ENCODE data around the gene CEP95. TPM values are rescaled to one million over a fixed set of nuclear protein-coding genes. Genes with fewer than 3 reads are reported as not detected.

Gene CEP95
- total and polyA plus RNA-seq, 10 of the 15 experiments (the other 5 are each of a cell fraction or from before 2014, with no cell fraction given), result 17.7 to 54.9 (median 29.6) TPM

GRCh38 chr17:64572682-64573154 is 65.9 kb downstream of the CEP95 start:
- Histone ChIP-seq H3K4me3 (no peak overlapping the region), H3K79me2 (ENCODE audit: control insufficient read depth, insufficient read depth, low read length) (no peaks in the 10 kb centered on the region), H3K9me3 (replicated peaks; ENCODE audit: control insufficient read depth, insufficient read depth, low read length) (no peaks in the 10 kb centered on the region; the same call in 2 of the 3 replicates), H3K27ac (ENCODE audit: control insufficient read depth, insufficient read depth) (no peak overlapping the region), H3K36me3 (ENCODE audit: control insufficient read depth in 2 of 2, insufficient read depth in 2 of 2, low read length in 1 of 2) (peaks cover 0 to 6% of the 10 kb centered on the region in 2 experiments; a peak in 2 of 4 replicates), H3K27me3 (replicated peaks in 1 of 2; ENCODE audit: control insufficient read depth in 2 of 2, insufficient read depth in 2 of 2, low read length in 1 of 2) (no peaks in the 10 kb centered on the region), H3K4me2 (ENCODE audit: control insufficient read depth, insufficient read depth) (no peak overlapping the region), H3K9ac (ENCODE audit: control insufficient read depth, insufficient read depth, low read length) (no peak overlapping the region), H3K4me1 (ENCODE audit: control insufficient read depth, insufficient read depth, low read length) (no peaks in the 10 kb centered on the region), H4K20me1 (ENCODE audit: control insufficient read depth, insufficient read depth) (no peaks in the 10 kb centered on the region), H2AFZ (ENCODE audit: control insufficient read depth, low read depth, low read length) (no peak overlapping the region)
- 59% methylated on average over 3 of the region's 3 CpGs for whole genome bisulfite sequencing (ENCODE audit: insufficient coverage, insufficient replicate concordance, low lambda C conversion rate, missing lambda C conversion rate)
- peak; percentile 38; the same call in 2 of the 3 replicates for ATAC-seq
- TF ChIP-seq CREB1 (IDR thresholded peaks at IDR 0.05; ENCODE audit: low read depth) (peak; percentile 64; the same call in 1 of the 2 replicates), TARDBP (IDR thresholded peaks at IDR 0.05; ENCODE audit: borderline replicate concordance) (no peak), TCF3 (IDR thresholded peaks at IDR 0.05; ENCODE audit: borderline replicate concordance, insufficient read depth, low read depth, low read length) (no peak), CHD4 (IDR thresholded peaks at IDR 0.05) (no peak), CREM (IDR thresholded peaks at IDR 0.05; ENCODE audit: low read depth) (0 out of 2 replicates have a peak, but pooled peaks have one; percentile 34)
- no peak for FAIRE-seq
- ChIA-PET CTCF (no interaction called here), RAD21 (ENCODE audit: unreplicated experiment) (interaction anchor here (1.0 to 1.4 kb wide), 2 partner anchors 154 to 229 kb away, joined by 3 read pairs; no protein-coding TSS in a partner anchor), SMC1A (ENCODE audit: uncharacterized antibody, unreplicated experiment) (interaction anchor here (1.3 kb wide), 1 partner anchor 26 kb away, joined by 4 read pairs; no protein-coding TSS in a partner anchor), POLR2A (interaction anchor here (0.5 kb wide), 1 partner anchor 14 kb away, joined by 6 read pairs; no protein-coding TSS in a partner anchor)
- BruUV-seq (replicated peaks), result no TSS peak
- intact Hi-C loops (cut with micrococcal nuclease; ENCODE audit: unreplicated experiment), result no loop called here
- in situ Hi-C loops (cut with MboI), result no loop called here
- DNase-seq (ENCODE audit: low read depth, low spot score), result no peak

GRCh38 chr17:64573214-64573613 is 66.4 kb downstream of the CEP95 start:
- RAD21 ChIA-PET (ENCODE audit: unreplicated experiment), result interaction anchor here (0.6 to 1.4 kb wide), 3 partner anchors 104 to 229 kb away, joined by 3 to 6 read pairs (median 3); no protein-coding TSS in a partner anchor

More at GRCh38 chr17:64573214-64573613, 66.4 kb downstream of the CEP95 start:
- POLR2A ChIA-PET, result interaction anchor here (1.4 kb wide), 1 partner anchor 29 kb away, joined by 3 read pairs; no protein-coding TSS in a partner anchor
- no peak overlapping the region for H3K9ac ChIP-seq (ENCODE audit: control insufficient read depth, insufficient read depth, low read length)
- FAIRE-seq (no peak), DNase-seq (ENCODE audit: low read depth, low spot score) (no peak), ATAC-seq (peak; percentile 27; the same call in 1 of the 3 replicates)
- no peaks in the 10 kb centered on the region for H4K20me1 ChIP-seq (ENCODE audit: control insufficient read depth, insufficient read depth)
- SMC1A ChIA-PET (ENCODE audit: uncharacterized antibody, unreplicated experiment), result interaction anchor here (1.0 to 1.3 kb wide), 2 partner anchors 26 to 50 kb away, joined by 3 to 4 read pairs; no protein-coding TSS in a partner anchor
- H3K4me2 ChIP-seq (ENCODE audit: control insufficient read depth, insufficient read depth), result no peak overlapping the region
- no peaks in the 10 kb centered on the region; the same call in 2 of the 3 replicates for H3K9me3 ChIP-seq (replicated peaks; ENCODE audit: control insufficient read depth, insufficient read depth, low read length)
- H3K36me3 ChIP-seq (ENCODE audit: control insufficient read depth in 2 of 2, insufficient read depth in 2 of 2, low read length in 1 of 2), result peaks cover 0 to 6% of the 10 kb centered on the region in 2 experiments; a peak in 2 of 4 replicates
- H2AFZ ChIP-seq (ENCODE audit: control insufficient read depth, low read depth, low read length), result no peak overlapping the region
- no TSS peak for BruUV-seq (replicated peaks)
- no peaks in the 10 kb centered on the region for H3K79me2 ChIP-seq (ENCODE audit: control insufficient read depth, insufficient read depth, low read length)
- TF ChIP-seq NR2C1 (IDR thresholded peaks at IDR 0.05) (no peak), JUNB (IDR thresholded peaks at IDR 0.05) (peak; percentile 53)
- CTCF ChIA-PET, result interaction anchor here (2.7 kb wide), 1 partner anchor 154 kb away, joined by 11 read pairs; no protein-coding TSS in a partner anchor
- no peak overlapping the region for H3K4me3 ChIP-seq
- H3K27ac ChIP-seq (ENCODE audit: control insufficient read depth, insufficient read depth), result no peak overlapping the region
- H3K4me1 ChIP-seq (ENCODE audit: control insufficient read depth, insufficient read depth, low read length), result no peaks in the 10 kb centered on the region
- in situ Hi-C loops (cut with MboI), result no loop called here
- intact Hi-C loops (cut with micrococcal nuclease; ENCODE audit: unreplicated experiment), result no loop called here
- H3K27me3 ChIP-seq (replicated peaks in 1 of 2; ENCODE audit: control insufficient read depth in 2 of 2, insufficient read depth in 2 of 2, low read length in 1 of 2), result no peaks in the 10 kb centered on the region

All from GM12878 (cell line).